Measurements from ENCODE around the gene CUL3.
A peak's percentile ranks its signal among the peaks of the same experiment; 100 is the strongest.
"Not testable (repeated sequence)": the region's sequence is repeated elsewhere in the genome, so short reads cannot be mapped to it uniquely, and the experiment has no call there.

The CUL3 gene

GRCh38 chr2:224518806-224519580, 66.2 kb downstream of the CUL3 start:
- H2BK120ac ChIP-seq (ENCODE audit: low read depth, low read length), result no peak overlapping the region
- no peak overlapping the region for H2BK5ac ChIP-seq (ENCODE audit: low read length)
- H3K9ac ChIP-seq (ENCODE audit: low read length), result no peak overlapping the region
- no peak overlapping the region for H2BK15ac ChIP-seq (replicated peaks; ENCODE audit: low read depth)
- peaks cover 8% of the 10 kb centered on the region for H3K79me1 ChIP-seq (ENCODE audit: low read length)
- H3K4me3 ChIP-seq (ENCODE audit: low read length), result no peak overlapping the region
- no peak overlapping the region for H4K5ac ChIP-seq (ENCODE audit: low read length)
- no peak overlapping the region for H3K23ac ChIP-seq (ENCODE audit: low read length)
- no peak overlapping the region for H2AK5ac ChIP-seq (ENCODE audit: low read length)
- no peaks in the 10 kb centered on the region for H3K27me3 ChIP-seq (ENCODE audit: insufficient read depth, low read length, poor library complexity)
- DNase-seq, result peak; percentile 7
- WGBS (ENCODE audit: extremely low coverage, insufficient coverage, low lambda C conversion rate), result no CpG with 5 or more reads among the region's 4 CpGs
- H3K56ac ChIP-seq (ENCODE audit: low read length), result no peak overlapping the region
- H3K4ac ChIP-seq (ENCODE audit: low read depth, low read length), result no peak overlapping the region
- no peak overlapping the region for H4K8ac ChIP-seq (ENCODE audit: low read depth, low read length)
- H3K4me2 ChIP-seq (ENCODE audit: low read length), result no peak overlapping the region
- H3K18ac ChIP-seq (ENCODE audit: low read length), result no peak overlapping the region
- H3K36me3 ChIP-seq (ENCODE audit: control insufficient read depth, insufficient read depth, low read length), result no peaks in the 10 kb centered on the region
- peaks cover 24% of the 10 kb centered on the region for H3K79me2 ChIP-seq (ENCODE audit: control insufficient read depth, insufficient read depth, low read length)
- no peak overlapping the region for H3K27ac ChIP-seq (ENCODE audit: low read depth, low read length)
- H3K4me1 ChIP-seq (ENCODE audit: control insufficient read depth, low read depth, low read length), result no peaks in the 10 kb centered on the region

GRCh38 chr2:224517963-224518362, 67.2 kb downstream of the CUL3 start:
- H3K27ac ChIP-seq (ENCODE audit: low read depth, low read length), result no peak overlapping the region

GRCh38 chr2:224516393-224516792, 68.8 kb downstream of the CUL3 start:
- H4K5ac ChIP-seq (ENCODE audit: low read length); H3K9ac ChIP-seq (ENCODE audit: low read length); H3K27me3 ChIP-seq (ENCODE audit: insufficient read depth, low read length, poor library complexity); H2AK5ac ChIP-seq (ENCODE audit: low read length); H3K4me3 ChIP-seq (ENCODE audit: low read length); H3K27ac ChIP-seq (ENCODE audit: low read depth, low read length); H3K56ac ChIP-seq (ENCODE audit: low read length); H3K36me3 ChIP-seq (ENCODE audit: control insufficient read depth, insufficient read depth, low read length); H3K23ac ChIP-seq (ENCODE audit: low read length); H2BK120ac ChIP-seq (ENCODE audit: low read depth, low read length); H3K79me1 ChIP-seq (ENCODE audit: low read length); H3K4me2 ChIP-seq (ENCODE audit: low read length); H4K8ac ChIP-seq (ENCODE audit: low read depth, low read length); H3K4ac ChIP-seq (ENCODE audit: low read depth, low read length); H2BK5ac ChIP-seq (ENCODE audit: low read length); H3K18ac ChIP-seq (ENCODE audit: low read length); H3K4me1 ChIP-seq (ENCODE audit: control insufficient read depth, low read depth, low read length); H2BK15ac ChIP-seq (replicated peaks; ENCODE audit: low read depth); DNase-seq: not testable (repeated sequence)
- peaks cover 15% of the 10 kb centered on the region for H3K79me2 ChIP-seq (ENCODE audit: control insufficient read depth, insufficient read depth, low read length)
- WGBS (ENCODE audit: extremely low coverage, insufficient coverage, low lambda C conversion rate), result no CpG with 5 or more reads among the region's 10 CpGs

More at GRCh38 chr2:224517963-224518362, 67.2 kb downstream of the CUL3 start:
- Histone ChIP-seq H3K36me3 (ENCODE audit: control insufficient read depth, insufficient read depth, low read length) (no peaks in the 10 kb centered on the region), H3K27me3 (ENCODE audit: insufficient read depth, low read length, poor library complexity) (no peaks in the 10 kb centered on the region), H3K18ac (ENCODE audit: low read length) (no peak overlapping the region), H3K79me2 (ENCODE audit: control insufficient read depth, insufficient read depth, low read length) (peaks cover 15% of the 10 kb centered on the region), H3K4me3 (ENCODE audit: low read length) (no peak overlapping the region), H3K4me2 (ENCODE audit: low read length) (no peak overlapping the region), H2BK15ac (replicated peaks; ENCODE audit: low read depth) (no peak overlapping the region), H3K79me1 (ENCODE audit: low read length) (peaks cover 5% of the 10 kb centered on the region), H4K8ac (ENCODE audit: low read depth, low read length) (no peak overlapping the region), H3K23ac (ENCODE audit: low read length) (no peak overlapping the region), H2AK5ac (ENCODE audit: low read length) (no peak overlapping the region), H2BK5ac (ENCODE audit: low read length) (no peak overlapping the region), H3K4ac (ENCODE audit: low read depth, low read length) (no peak overlapping the region), H3K4me1 (ENCODE audit: control insufficient read depth, low read depth, low read length) (no peaks in the 10 kb centered on the region), H3K9ac (ENCODE audit: low read length) (no peak overlapping the region), H2BK120ac (ENCODE audit: low read depth, low read length) (no peak overlapping the region), H4K5ac (ENCODE audit: low read length) (no peak overlapping the region), H3K56ac (ENCODE audit: low read length) (no peak overlapping the region)
- no CpG with 5 or more reads among the region's 2 CpGs for WGBS (ENCODE audit: extremely low coverage, insufficient coverage, low lambda C conversion rate)
- no peak for DNase-seq

GRCh38 chr2:224513991-224514390, 71.2 kb downstream of the CUL3 start:
- H2AK5ac ChIP-seq (ENCODE audit: low read length), result no peak overlapping the region
- H3K4me1 ChIP-seq (ENCODE audit: control insufficient read depth, low read depth, low read length), result no peaks in the 10 kb centered on the region
- no peak overlapping the region for H3K4me2 ChIP-seq (ENCODE audit: low read length)
- no peak overlapping the region for H3K56ac ChIP-seq (ENCODE audit: low read length)
- no peak overlapping the region for H3K18ac ChIP-seq (ENCODE audit: low read length)
- DNase-seq, result no peak
- H3K27ac ChIP-seq (ENCODE audit: low read depth, low read length), result no peak overlapping the region
- WGBS (ENCODE audit: extremely low coverage, insufficient coverage, low lambda C conversion rate), result no CpG with 5 or more reads among the region's 3 CpGs
- peaks cover 7% of the 10 kb centered on the region for H3K79me2 ChIP-seq (ENCODE audit: control insufficient read depth, insufficient read depth, low read length)
- no peak overlapping the region for H4K8ac ChIP-seq (ENCODE audit: low read depth, low read length)
- no peak overlapping the region for H3K4ac ChIP-seq (ENCODE audit: low read depth, low read length)
- no peak overlapping the region for H2BK5ac ChIP-seq (ENCODE audit: low read length)
- no peak overlapping the region for H2BK15ac ChIP-seq (replicated peaks; ENCODE audit: low read depth)
- no peak overlapping the region for H2BK120ac ChIP-seq (ENCODE audit: low read depth, low read length)
- H3K79me1 ChIP-seq (ENCODE audit: low read length), result peaks cover 3% of the 10 kb centered on the region
- no peaks in the 10 kb centered on the region for H3K36me3 ChIP-seq (ENCODE audit: control insufficient read depth, insufficient read depth, low read length)
- no peak overlapping the region for H4K5ac ChIP-seq (ENCODE audit: low read length)
- H3K9ac ChIP-seq (ENCODE audit: low read length), result no peak overlapping the region
- no peak overlapping the region for H3K4me3 ChIP-seq (ENCODE audit: low read length)
- no peak overlapping the region for H3K23ac ChIP-seq (ENCODE audit: low read length)
- no peaks in the 10 kb centered on the region for H3K27me3 ChIP-seq (ENCODE audit: insufficient read depth, low read length, poor library complexity)

- WGBS (ENCODE audit: extremely low coverage, insufficient coverage, low lambda C conversion rate), result no CpG with 5 or more reads among the region's 1 CpG
- Histone ChIP-seq H3K9ac (ENCODE audit: low read length) (no peak overlapping the region), H2AK5ac (ENCODE audit: low read length) (no peak overlapping the region), H3K4me3 (ENCODE audit: low read length) (no peak overlapping the region), H3K56ac (ENCODE audit: low read length) (no peak overlapping the region), H3K23ac (ENCODE audit: low read length) (no peak overlapping the region), H3K27me3 (ENCODE audit: insufficient read depth, low read length, poor library complexity) (no peaks in the 10 kb centered on the region), H3K4me2 (ENCODE audit: low read length) (no peak overlapping the region), H2BK15ac (replicated peaks; ENCODE audit: low read depth) (no peak overlapping the region), H3K36me3 (ENCODE audit: control insufficient read depth, insufficient read depth, low read length) (no peaks in the 10 kb centered on the region), H2BK120ac (ENCODE audit: low read depth, low read length) (no peak overlapping the region), H2BK5ac (ENCODE audit: low read length) (no peak overlapping the region), H3K79me1 (ENCODE audit: low read length) (no peaks in the 10 kb centered on the region), H3K4me1 (ENCODE audit: control insufficient read depth, low read depth, low read length) (no peaks in the 10 kb centered on the region), H4K5ac (ENCODE audit: low read length) (no peak overlapping the region), H3K4ac (ENCODE audit: low read depth, low read length) (no peak overlapping the region), H3K27ac (ENCODE audit: low read depth, low read length) (no peak overlapping the region), H4K8ac (ENCODE audit: low read depth, low read length) (no peak overlapping the region), H3K79me2 (ENCODE audit: control insufficient read depth, insufficient read depth, low read length) (no peaks in the 10 kb centered on the region), H3K18ac (ENCODE audit: low read length) (no peak overlapping the region)
- no peak for DNase-seq
Observed at GRCh38 chr2:224507789-224508188, 77.4 kb downstream of the CUL3 start.

GRCh38 chr2:224506494-224506893, 78.7 kb downstream of the CUL3 start:
- no peaks in the 10 kb centered on the region for H3K4me1 ChIP-seq (ENCODE audit: control insufficient read depth, low read depth, low read length)
- peaks cover 1% of the 10 kb centered on the region for H3K79me1 ChIP-seq (ENCODE audit: low read length)
- H3K27ac ChIP-seq (ENCODE audit: low read depth, low read length), result no peak overlapping the region
- H2BK15ac ChIP-seq (replicated peaks; ENCODE audit: low read depth), result no peak overlapping the region
- H2AK5ac ChIP-seq (ENCODE audit: low read length), result no peak overlapping the region
- H2BK5ac ChIP-seq (ENCODE audit: low read length), result no peak overlapping the region
- H3K27me3 ChIP-seq (ENCODE audit: insufficient read depth, low read length, poor library complexity), result no peaks in the 10 kb centered on the region
- H3K36me3 ChIP-seq (ENCODE audit: control insufficient read depth, insufficient read depth, low read length), result no peaks in the 10 kb centered on the region
- no peak overlapping the region for H4K5ac ChIP-seq (ENCODE audit: low read length)
- WGBS (ENCODE audit: extremely low coverage, insufficient coverage, low lambda C conversion rate), result no CpG with 5 or more reads among the region's 1 CpG
- no peak overlapping the region for H3K23ac ChIP-seq (ENCODE audit: low read length)
- no peak overlapping the region for H3K4me3 ChIP-seq (ENCODE audit: low read length)
- no peak overlapping the region for H3K9ac ChIP-seq (ENCODE audit: low read length)
- H4K8ac ChIP-seq (ENCODE audit: low read depth, low read length), result no peak overlapping the region
- no peak for DNase-seq
- no peak overlapping the region for H3K56ac ChIP-seq (ENCODE audit: low read length)
- H3K79me2 ChIP-seq (ENCODE audit: control insufficient read depth, insufficient read depth, low read length), result no peaks in the 10 kb centered on the region
- H2BK120ac ChIP-seq (ENCODE audit: low read depth, low read length), result no peak overlapping the region
- no peak overlapping the region for H3K4me2 ChIP-seq (ENCODE audit: low read length)
- no peak overlapping the region for H3K4ac ChIP-seq (ENCODE audit: low read depth, low read length)
- no peak overlapping the region for H3K18ac ChIP-seq (ENCODE audit: low read length)

All from mesendoderm (in vitro differentiated cells).